NCI-H510A treated with DMSO at 0.1 percent for 48 hours (cell line): ENCODE results near the gene PPP1R12B.
"Not testable (repeated sequence)": the region's sequence is repeated elsewhere in the genome, so short reads cannot be mapped to it uniquely, and the experiment has no call there.

Source experiments
- DNase-seq: peaks from one replicate; lab custom pipeline; 2025; lab: John Stamatoyannopoulos, UW

Gene PPP1R12B

DNA sequence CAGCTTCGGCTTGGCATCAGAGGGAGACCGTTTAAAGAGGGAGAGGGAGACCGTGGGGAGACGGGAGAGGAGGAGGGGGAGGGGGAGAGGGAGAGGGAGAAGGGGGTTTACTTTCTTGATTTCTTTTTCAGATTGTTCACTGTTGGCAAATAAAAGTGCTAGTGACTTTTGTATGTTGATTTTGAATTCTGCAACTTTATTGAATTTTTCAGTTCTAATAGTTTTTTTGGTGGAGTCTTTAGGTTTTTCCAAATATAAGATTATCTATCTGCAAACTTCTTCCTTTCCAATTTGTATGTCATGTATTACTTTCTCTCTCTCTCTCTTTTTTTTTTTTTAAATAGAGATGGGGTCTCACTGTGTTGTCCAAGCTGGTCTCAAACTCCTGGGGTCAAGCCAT, 104.0 kb downstream of the PPP1R12B start:
- no peak for DNase-seq

DNA sequence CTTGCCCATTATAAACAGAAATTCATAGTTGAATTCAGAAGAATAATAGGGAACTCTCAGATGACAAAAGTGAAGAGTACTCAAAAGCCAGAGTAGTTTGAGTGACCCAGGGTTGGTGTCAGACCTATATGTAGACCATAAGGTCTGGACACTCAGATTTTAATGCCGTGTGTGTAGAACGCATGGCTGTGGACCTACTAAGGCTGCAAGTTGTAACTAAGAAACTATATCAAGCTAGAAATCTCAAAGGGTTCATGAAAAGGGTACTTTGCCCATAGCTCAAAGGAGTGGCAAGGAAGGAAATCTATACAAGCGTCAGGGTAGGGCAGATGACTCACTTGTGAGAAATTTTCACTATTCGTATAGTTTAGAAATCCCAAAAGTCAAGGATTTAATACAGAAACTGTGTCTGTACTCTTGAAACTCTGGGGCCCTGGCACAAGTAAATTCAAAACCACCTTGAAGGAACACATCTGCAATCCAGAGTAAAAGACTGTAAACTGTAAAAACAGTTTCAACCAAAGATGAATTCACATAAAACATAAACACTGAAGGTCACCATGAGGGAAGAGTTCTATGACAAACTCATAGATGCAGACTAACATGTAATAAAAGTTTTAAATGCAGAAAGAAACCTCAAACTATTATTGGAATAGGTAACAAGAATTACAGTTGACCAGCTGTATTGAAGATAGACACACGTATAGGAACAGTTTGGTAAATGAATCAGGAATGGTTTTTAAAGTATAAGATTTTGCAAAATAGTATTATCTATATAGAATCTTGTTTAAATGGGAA, 108.1 kb downstream of the PPP1R12B start:
- DNase-seq: not testable (repeated sequence)

DNA sequence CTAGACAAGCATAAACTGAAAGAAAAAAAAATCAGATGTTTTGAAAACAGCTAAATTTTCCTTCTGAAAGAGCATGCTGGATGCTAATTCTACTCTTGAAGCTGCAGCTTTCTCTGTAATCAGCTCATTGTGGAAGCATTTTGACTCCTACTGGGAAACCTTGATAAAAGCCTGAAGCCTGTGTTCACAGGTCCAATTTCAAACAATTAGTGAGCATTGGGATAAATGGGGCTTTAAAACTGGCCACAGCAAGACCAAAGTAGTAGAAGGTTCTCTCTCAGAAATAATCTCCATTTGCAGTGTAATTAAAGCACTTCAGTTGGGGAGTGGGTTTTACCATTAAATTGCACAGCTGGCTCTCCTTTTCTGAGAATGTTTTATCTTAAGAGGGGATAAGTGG, 110.2 kb downstream of the PPP1R12B start:
- not testable (repeated sequence) for DNase-seq

DNA sequence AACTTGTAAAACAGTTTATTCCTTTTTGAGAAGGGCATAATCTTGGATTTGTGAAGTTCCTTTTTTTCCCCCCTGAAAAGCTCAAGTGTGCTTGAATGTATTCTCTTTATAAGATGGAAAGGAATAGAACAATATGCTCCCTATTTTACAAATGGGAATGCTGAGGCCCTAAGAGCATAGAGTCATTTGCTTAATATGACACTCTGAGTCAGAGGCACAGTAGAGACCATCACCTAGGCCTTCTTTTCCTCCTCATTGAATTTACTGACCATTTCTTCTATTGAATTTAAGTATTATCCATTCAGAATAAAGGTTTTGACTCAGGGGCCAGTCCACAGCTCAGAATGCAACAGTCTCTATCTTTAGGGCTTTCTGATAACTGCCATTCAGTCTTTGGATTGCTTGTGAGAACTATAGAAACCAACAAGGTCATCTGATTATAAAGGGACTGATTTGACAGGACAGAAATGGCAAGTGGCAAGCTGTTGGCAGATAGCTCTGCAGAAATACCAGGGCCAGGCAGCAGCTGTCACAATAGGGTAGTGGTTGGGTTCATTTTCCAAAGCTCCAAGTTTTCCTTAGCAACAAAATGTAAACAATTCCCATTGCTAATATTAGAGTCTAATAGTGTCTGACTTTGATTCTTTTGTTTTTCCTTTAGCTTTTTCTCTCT, 111.1 kb downstream of the PPP1R12B start:
- not testable (repeated sequence) for DNase-seq

DNA sequence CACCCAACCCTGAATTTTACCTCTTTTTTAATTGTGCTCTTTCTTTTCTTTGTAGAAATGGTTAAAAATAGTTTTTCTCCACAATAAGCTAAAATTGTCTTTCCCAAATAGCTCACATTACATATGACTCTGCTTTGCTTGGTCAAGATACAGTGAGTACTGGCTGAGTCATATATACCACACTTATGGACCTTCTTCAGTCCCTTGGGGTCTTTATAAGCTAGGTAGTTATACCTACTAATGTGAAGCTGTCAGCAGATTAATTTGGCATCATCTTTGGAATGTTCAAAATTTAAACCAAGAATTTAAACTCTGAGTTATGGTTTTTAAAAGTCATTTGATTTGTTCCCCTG, 111.6 kb downstream of the PPP1R12B start:
- not testable (repeated sequence) for DNase-seq

DNA sequence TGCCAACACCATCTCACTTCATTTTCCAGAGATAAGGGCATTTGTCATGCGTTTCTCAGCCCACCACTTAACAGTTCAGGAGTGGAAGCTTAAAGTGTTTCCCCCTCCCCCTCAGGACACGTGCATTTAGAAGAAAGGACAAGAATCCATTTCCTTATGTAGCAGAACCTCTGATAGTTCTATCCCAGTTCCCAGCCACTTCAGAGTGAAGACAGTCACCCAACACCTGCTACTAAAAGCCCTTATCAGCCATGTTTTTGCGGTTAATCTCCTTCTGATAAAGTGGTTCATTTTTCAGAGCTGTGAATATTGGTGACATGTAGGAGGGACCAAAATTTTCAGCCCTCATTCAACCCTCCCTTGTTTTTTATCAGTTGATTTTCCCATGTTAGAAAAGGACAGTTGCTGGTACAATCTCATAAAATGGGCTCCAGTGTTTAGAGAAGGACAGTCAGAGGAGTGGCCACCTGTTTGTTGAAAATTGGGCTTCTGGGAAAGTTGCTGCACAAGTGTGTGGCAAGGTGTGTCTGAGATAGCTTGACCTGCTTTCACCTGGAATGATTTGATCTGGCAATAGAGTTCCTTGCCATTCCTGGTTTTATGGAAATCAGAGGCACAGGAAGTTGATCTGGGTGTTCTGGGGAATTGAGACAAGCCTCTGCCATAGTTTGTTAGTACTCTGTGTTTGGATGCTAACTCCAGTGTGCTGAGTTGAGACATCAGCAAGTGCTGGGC, 114.0 kb downstream of the PPP1R12B start:
- DNase-seq: peak; percentile 59

DNA sequence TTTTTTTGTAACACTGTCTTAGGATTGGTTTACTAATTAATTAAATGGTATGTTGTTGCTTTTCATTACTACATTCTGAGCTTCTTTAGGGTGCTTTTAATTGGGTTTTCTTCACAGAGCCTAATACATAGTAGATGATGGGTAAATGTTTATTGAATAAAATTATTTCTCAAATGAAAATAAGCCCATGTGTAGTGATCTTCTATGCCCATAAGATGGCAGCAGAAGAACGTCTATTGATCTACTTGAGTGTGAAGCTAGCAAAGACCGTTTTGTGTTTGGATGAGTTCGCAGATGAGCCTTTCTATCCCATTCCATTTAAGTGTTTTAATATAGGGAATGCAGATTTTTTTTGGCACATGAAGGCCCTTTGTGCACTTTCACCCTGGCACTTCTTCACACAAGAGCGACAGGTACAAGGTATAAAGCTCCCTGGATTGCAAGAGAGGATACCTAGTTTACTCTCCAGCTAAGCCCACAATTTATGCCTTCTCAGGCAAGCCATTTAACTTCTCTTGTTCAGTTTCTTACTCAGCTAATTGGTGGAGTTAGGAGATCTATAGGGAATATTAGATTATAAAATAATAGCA, 115.7 kb downstream of the PPP1R12B start:
- peak; percentile 23 for DNase-seq

DNA sequence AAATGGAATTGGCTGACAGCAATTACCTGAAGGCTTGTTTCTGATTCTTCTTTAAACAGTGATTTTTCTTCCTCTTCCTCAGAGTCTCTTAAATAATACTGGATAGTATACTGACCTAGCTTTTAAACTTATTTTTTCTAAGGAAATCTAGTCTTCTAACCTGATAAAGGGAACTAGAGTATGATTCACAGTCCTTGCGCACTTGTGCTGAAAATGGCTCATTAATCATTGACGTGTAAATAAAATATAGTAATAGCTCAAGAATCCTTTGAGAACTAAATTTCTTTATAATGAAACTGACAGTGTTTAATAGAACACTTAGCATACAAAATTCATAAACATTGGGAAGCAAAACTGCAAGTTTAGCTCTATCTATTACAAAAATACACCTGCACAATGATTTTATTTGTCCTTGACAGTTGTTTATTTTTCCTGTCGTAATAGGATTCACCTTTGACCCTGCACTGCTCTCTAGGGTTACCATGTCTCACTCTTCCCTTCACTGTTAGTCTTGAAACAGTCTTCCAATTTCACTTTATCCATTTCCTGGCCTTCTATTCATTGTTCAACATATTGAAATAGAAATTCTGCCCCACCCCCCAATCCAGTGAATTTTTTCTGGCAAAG, 117.3 kb downstream of the PPP1R12B start:
- not testable (repeated sequence) for DNase-seq

DNA sequence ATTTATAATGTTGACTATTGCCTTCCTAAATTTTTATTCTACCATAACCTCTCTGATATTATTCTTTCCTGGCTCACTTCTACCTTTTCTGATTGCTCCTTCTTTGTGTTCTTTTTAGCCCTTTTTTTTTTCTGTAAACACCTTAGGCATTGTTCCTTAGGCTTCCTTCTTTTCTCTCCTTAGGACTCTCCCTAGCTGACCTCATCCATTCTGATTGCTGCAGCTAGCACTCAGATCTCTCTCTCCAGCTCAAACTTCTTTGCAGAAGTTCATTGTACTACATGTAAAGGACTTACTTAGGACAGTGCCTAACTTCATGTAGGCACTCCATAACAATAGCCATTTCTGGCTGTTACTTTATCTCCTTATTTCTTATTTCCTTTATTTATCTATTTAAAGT, 117.8 kb downstream of the PPP1R12B start:
- not testable (repeated sequence) for DNase-seq

DNA sequence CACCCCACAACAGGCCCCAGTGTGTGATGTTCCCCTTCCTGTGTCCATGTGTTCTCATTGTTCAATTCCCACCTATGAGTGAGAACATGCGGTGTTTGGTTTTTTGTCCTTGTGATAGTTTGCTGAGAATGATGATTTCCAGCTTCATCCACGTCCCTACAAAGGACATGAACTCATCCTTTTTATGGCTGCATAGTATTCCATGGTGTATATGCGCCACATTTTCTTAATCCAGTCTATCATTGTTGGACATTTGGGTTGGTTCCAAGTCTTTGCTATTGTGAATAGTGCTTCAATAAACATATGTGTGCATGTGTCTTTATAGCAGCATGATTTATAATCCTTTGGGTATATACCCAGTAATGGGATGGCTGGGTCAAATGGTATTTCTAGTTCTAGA, 118.9 kb downstream of the PPP1R12B start:
- DNase-seq: not testable (repeated sequence)

DNA sequence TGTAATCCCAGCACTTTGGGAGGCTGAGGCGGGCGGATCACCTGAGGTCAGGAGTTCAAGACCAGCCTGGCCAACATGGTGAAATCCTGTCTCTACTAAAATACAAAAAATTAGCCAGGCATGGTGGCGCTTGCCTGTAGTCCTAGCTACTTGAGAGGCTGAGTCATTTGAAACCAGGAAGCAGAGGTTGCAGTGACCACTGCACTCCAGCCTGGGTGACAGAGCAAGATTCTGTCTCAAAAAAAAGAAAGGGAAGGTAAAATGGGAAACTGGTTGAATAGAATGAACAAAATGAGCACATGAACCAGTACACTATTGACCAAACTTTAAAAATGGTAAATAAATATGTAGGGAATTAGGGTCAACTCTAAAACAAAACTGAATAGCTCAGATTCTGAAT, 120.2 kb downstream of the PPP1R12B start:
- not testable (repeated sequence) for DNase-seq

DNA sequence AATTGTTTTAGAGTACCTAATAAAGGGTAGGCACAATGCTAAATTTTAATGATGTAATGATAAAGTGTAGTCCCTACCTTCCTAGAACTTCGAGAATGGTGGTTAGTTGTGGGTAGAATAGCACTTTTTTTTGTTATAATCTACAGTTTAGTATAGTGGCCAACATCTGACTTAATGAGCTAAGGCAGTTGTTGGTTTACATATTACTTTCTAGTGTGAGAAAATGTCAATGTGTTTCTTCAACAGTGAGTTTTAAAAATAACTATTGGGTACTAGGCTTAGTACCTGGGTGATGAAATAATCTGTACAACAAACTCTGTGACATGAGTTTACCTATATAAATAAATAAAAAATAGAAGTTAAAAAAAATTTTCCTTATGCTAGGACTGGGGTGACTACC, 120.6 kb downstream of the PPP1R12B start:
- not testable (repeated sequence) for DNase-seq

DNA sequence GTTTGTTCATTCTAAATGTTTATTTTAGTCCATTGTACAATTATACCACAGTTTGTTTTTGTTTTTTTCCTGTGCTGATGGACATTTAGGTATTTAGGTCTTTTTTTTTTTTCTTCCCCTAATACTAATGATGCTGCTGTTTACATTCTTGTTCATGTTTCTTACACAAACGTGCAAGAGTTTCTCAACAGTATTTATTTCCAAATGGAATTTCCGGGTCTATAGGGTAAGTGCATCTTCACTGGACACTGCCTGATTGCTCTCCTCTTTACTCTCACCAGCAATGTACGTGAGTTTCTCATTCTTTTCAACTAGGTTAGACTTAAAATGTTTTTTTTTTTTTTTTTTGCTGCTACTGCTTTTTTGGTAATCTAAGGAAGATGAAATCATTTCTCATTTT, 122.7 kb downstream of the PPP1R12B start:
- DNase-seq: no peak

DNA sequence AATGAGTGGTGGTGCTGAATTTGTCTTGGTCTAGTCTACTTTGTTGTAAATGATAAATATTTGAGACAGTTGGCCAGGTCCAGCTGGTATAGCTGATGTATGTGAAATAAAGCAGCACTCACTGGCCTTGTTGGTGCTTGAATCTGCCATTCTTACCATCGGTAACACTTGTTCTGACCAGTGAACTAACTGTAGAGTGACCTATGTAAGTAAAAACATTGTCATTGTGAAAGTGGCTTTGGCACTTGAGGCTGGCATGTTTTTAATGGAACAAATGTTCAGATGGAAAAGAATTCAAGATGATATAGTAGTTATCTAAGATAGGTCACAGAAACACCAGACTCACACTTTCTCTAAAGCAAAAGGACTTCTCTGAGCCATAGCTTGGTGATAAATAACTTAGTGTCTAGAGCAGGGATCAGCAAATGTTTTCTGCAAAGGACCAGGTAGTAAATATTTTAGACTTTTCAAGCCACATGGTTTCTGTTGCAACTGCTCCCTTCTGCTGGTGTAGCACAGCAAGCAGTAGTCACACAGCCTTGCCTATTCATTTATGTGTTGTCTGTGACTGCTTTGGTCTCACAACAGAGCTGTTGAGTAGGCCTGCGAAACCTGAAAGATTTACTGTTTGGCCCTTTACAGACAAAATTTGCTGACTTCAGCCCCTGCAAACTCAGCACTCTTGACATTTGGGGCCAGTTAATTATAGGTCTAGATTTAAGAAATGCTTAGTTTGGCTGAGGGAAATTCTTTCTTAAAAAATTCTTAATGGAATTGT, 124.0 kb downstream of the PPP1R12B start:
- not testable (repeated sequence) for DNase-seq

DNA sequence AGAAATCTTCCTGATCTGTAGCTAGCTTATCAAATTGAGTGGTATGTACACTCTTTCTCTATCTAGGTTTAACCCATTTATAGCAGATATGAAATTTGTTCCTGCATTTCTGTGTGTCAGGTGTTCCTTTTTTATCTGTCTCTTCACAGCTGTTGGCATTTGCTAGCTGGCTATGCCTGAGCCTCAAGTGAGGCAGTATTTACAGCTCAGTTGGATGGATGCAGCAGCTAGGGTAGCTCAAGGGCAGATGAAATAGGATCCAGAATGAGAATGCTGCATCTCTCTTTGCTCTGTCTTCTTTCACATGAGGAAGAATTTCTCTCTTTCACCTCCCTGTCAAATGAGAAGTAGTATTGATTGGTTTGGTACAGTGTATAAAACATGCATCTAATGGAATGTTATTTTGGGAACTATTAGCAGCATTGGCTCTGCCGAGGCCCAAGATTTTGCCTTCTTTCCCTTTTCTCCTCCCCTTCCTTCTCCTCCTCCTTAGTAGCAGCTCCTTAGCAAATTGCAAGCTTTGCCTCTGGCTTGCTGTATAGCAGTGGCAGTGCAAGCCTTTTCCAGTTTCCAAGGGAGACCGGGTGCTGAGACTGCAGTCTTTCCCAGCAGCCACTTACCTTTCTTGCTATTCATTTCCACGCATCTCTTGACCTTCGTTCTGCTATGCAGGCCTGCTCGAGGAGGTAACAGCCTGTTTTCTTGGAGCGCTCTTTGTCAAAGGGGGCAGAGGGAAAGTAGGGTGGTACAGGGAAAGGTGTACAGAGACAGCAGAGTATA, 125.0 kb downstream of the PPP1R12B start:
- DNase-seq: not testable (repeated sequence)

DNA sequence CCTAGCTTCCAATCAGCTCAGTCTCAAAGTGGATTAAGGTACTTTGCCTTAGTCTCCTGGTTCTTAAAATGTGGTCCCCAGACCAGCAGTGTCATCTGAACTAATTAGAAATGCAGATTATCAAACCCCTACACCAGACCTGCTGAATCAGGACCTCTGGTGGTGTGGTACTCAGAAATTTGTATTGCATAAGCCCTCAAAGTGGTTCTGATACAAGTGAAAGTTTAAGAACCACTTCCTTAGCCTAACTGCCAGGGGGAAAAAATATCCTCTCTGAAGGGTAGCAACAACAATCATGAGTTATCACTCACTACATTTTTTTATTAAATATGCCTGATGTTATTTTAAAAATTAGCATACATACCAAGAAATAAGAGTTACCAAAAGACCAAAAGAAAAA, 131.2 kb downstream of the PPP1R12B start:
- DNase-seq: not testable (repeated sequence)

DNA sequence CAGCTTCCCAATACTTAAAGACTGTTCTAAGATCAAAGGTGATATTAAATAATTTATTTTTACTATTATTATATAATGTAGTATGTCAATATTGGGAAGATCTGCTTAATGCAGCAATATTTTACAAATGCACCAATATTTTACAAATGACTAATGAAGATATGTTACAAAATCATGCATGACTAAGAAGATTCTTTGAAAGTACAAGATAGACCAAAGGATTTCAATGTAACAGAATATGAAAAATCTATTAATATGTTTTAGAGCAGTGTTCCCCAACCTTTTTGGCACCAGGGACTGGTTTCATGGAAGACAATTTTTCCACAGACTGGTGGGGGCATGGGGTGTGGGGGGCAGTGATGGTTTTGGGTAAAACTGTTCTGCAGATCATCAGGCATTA, 132.1 kb downstream of the PPP1R12B start:
- not testable (repeated sequence) for DNase-seq

DNA sequence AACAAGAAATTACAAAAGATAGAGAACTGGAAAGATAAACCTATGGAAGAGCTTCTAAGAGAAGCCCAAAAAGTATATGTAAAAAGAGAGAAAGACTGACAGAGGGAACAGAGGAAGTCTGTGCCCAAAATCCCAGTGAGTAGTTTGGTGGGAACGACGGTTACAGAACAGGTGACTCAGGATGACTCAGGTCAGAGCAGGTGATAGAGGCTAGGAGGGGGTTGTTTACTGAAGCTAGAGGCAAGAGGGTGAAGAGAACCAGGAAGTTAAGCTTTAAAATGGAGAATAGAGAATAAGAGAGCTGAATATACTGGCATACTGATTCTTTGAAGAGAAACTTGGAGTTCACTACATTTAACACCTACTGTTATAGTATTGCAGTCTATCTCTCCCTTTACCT, 134.9 kb downstream of the PPP1R12B start:
- peak; percentile 81 for DNase-seq

DNA sequence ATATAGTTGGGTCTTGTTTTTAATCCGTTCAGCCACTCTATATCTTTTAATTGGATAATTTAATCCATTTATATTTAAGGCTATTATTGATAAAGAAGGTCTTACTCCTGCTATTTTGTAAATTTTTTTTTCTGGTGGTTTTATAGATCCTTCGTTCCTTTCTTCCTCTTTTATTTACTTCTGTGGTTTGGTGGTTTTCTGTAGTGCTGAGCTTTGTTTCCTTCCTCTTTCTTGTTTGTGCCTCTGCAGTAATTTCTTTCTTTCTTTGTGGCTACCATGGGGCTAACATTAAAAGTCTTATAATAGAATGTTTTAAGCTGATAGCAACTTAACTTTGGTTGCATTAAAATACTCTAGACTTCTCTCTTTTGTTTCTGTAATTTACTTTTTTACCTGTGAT, 135.5 kb downstream of the PPP1R12B start:
- peak; percentile 53 for DNase-seq

DNA sequence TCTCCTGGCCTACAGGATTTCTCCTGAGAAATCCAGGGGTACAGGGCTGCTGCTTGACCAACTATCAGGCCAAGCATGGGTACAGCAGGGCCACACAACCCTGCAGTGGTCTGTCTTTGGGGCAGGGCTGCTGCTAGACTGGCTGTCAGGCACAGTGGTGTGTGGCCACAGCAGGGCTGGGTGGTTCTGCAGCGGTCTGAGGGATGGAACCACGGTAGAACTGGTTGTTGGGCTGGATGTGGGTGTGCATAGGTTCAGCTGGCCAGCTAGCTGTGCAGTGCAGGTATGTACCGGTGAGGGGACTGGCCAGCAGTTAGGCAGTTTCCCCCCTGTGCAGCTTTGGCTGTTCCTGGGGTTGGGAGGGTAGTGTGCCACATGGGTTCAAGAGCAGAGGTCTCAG, 136.3 kb downstream of the PPP1R12B start:
- not testable (repeated sequence) for DNase-seq
